GM15510 (cell line): ENCODE results near the gene SYNGR2.
A peak's percentile ranks its signal among the peaks of the same experiment; 100 is the strongest.

ENCODE experiments used
- POLR2A ChIP-seq: IDR thresholded peaks from 3 replicates; pipeline ENCODE4 v1.6.1; 2011; ENCODE audit warnings: borderline replicate concordance; ENCODE audit not compliant: insufficient read length; ENCODE audit errors: extremely low read depth

Gene SYNGR2

DNA sequence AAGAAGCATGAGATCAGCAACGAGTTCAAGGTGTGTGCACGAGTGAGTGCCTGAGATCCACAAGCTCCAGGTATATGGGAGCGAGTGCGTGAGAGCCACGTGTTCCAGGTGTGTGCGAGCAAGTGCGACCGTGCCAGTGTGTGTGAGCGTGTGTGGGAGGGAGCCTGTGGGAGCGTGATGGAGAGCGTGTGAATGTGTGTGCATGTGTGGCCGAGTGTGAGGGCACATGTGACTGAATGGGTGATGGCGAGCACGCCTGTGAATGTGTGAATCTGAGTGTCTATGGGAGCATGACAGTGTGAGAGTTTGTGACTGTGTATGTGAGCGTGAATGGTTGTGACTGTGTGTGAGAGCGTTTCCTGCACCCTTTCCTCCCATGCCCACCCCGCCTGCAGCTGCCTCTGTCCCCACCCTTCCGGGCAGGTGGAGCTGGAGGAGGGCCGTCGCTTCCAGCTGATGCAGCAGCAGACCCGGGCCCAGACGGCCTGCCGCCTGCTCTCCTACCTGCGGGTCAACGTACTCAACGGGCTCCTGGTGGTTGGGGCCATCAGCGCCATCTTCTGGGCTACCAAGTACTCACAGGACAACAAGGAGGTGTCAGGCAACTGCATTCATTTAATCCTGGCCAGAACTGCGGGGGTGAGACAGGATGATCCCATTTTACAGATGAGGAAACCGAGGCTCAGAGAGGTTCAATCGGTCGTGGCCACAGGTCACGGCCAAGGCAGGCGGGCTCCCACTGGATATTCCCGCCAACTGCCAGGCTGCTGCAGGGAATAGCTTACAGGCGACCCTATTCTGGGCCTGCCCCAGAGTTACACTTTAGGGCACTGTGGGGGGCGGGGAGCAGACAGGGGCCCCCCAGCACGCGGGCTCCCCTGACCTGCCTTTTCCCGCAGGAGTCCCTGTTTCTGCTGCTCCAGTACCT lies 34.1 kb upstream of the SYNGR2 start:
- TF ChIP-seq POLR2A = no peak

DNA sequence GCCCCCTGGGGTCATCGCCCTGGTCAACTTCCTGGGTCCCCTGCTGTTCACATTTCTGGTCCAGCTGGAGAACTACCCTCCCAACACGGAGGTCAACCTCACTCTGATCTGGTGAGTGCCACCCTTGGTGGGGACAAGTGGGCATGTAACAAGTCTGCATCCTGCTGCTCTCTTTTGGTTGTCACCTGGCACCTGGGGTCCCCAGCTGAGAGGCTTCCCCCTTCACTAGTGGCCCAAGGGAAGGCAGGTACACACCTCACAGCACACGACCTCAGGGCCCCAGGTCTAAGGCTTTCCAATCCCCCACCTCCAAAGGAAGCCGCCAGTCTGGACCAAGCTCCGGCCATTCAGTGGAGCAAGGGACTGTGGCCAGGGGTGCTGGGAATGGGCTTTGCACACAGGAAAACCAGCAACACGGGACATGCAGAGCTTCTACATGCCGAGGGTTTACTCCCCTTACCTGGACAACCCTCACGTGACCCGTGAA lies 33.4 kb upstream of the SYNGR2 start:
- no peak for TF ChIP-seq POLR2A

DNA sequence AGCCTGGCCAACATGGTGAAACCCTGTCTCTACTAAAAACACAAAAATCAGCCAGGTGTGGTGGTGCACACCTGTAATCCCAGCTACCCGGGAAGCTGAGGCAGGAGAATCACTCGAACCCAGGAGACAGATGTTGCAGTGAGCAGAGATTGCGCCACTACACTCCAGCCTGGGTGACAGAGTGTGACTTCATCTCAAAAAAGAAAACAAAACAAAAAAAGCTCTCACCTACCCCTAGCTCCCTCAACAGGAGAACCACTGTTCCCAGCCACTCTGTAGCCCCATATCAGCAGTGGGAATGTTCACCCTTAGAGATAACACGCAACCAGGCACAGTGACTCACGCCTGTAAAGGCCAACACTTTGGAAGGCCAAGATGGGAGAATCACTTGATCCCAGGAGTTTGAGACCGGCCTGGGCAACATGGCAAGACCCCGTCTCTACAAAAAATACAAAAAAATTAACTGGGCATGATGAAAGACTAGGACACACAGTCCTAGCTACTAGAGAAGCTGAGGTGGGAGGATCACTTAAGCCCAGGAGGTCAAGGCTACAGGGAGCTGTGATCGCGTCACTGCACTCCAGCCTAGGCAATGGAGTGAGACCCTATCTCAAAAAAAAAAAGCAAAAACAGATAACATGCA lies 32.4 kb upstream of the SYNGR2 start:
- TF ChIP-seq POLR2A = no peak

DNA sequence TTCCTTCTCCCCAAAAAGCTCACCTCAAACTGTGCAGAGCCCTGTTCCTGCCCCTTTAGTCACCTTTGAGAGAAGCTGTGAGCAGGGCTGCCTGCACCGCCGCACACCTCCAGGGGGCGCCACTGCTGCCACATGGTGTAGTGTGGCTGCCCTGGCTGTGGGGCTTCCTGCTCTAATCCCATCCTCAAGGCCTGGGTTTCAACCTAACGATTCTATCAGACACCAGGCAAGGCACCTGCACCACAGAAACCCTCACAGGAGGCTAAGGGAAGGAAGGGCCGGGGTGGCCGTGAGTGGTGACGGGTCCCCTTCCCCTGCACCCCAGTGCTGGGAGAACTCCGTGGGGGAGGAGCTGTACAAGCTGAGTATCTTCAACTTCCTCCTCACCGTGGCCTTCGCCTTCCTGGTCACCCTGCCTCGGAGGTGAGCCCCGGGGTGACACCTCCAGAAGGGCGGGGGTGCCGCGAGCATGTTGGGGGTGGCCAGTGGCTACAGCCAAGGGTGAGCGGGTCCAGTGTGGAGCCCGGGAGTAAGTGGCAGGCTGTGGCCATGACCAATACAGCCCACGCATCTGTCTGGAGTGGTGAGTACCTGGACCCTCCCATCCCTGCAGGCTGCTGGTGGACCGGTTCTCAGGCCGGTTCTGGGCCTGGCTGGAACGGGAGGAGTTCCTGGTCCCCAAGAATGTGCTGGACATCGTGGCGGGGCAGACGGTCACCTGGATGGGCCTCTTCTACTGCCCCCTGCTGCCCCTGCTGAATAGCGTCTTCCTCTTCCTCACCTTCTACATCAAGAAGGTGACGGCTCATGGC lies 30.8 kb upstream of the SYNGR2 start:
- TF ChIP-seq POLR2A = peak; percentile 37

DNA sequence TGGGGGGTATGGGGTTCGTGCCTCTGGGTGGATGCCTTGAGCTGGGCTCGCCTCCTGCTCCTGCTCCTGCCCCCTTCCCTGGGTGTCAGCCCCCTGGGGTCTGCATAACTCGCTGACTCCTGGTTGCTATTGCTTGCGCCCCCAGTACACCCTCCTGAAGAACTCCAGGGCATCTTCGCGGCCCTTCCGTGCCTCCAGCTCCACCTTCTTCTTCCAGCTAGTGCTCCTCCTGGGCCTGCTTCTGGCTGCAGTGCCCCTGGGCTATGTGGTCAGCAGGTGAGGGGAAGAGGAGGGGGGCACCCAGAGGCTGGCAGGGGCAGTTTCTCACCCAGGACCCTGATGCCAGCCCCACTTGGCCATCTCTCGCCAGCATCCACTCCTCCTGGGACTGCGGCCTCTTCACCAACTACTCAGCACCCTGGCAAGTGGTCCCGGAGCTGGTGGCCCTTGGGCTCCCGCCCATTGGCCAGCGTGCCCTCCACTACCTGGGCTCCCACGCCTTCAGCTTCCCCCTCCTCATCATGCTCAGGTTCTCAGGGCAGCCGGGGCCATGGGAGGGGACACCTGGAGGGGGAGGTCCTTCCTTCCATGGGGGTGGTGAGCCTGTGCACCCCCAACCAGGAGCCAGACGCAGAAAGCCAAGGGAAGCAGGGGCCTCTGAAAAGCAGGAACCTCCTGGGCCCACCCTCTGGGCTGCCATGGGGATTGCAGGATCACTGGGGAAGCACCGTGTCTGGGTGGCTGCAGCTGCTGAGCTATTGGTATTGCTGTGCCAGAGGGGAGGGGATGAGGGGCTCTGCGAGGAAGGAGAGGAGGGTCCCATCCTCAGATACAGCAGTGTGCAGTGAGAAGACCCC lies 29.9 kb upstream of the SYNGR2 start:
- TF ChIP-seq POLR2A = no peak

DNA sequence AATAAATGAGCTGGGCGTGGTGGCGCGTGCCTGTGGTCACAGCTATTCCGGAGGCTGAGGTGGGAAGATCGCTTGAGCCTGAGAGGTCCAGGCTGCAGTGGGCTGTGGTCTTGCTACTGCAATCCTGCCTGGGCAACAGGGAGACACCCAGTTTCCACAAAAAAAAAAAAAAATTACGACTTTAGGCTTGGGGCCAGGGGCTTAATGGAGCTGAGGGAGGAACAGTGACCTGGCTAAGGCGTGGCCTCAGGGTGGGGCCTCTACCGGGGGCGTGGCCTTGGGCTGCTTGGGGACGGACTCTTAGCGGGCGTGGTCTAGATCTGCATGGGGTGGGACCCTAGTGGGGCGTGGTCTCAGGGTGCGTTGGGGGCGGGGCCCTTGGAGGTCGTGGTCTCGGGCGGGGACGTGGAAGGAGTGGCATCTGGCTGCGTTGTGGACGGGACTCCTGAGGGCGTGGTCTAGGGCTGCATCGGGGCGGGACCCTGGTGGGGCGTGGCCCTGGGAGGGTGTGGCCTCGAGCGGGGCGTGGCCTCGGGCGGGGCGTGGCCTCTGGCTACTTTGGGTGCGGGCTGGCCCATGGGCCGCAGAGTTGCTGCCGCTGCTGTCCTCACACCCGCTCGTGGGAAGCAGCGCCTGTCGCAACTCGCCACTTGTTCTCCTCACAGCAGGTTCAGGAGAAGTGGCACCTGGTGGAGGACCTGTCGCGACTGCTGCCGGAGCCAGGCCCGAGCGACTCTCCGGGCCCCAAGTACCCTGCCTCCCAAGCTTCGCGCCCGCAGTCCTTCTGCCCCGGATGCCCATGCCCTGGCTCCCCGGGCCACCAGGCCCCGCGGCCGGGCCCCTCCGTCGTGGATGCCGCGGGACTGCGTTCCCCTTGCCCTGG lies 28.0 kb upstream of the SYNGR2 start:
- TF ChIP-seq POLR2A = peak; percentile 75

DNA sequence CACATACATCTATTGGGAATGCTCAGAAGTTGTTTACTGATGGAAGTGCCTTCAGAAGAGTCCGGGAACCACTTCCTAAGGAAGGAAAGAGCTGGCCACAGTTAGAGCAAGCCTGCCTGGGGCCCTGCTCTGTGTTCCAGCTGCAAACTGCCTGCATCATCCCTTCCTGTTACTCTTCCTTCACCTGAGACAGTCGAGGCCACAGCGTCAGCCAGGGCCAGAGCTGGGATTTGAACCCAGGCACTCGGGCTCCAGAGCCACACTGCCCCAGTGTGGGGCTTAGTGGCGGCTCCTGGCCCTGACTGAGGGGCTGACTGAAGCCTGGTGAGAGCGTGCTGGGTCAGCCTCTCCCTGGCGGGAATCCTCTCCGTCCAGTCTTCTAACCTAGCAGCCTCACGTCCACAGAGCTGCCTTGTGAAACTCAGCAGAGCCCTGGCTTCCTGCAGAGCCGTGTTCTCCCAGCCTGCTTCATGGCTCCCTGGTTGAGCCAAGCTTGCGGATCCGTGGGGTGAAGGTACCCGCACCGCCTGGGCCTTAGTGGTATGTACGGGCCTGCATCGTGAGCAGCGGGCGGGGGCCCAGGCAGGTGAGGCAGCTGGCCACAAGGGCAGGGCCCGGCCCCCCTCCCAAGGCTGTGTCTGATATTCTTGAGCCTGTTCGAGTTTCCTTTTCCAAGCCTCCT lies 26.8 kb upstream of the SYNGR2 start:
- TF ChIP-seq POLR2A = no peak

DNA sequence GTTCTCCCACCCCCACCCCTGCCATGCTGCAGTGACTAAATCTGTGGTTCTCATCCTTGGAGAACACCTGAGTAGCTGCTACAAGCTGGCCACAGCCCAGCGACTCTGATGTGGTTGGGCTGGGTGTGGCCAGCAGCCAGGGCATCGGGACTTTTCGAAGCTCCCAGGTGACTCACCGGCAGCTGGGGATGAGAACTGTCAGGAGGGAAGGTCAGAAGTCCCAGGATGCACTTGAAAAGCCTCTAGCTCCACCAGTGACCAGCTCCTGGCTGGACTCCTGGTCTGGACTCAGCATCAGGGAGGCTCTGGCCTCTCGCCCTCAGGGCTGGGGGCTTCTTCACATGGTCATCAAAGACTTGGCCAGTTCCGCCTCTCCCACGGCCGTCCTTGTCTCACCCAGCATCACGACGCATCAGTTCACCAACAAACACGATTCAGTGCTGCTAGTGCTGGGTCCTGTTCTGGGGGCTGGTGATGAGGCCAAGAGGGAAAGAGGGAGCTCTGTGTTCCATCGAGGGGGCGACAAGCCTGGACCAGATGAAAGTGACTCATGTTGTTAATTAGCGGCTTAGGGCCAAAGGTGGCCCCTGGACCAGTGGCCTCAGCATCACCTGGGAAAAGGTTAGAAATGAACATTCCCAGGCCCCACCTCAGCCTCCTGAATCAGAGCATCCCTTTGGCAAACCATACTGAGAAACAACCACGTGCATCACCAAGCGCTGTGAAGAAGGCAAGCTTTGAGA lies 26.1 kb upstream of the SYNGR2 start:
- no peak for TF ChIP-seq POLR2A

DNA sequence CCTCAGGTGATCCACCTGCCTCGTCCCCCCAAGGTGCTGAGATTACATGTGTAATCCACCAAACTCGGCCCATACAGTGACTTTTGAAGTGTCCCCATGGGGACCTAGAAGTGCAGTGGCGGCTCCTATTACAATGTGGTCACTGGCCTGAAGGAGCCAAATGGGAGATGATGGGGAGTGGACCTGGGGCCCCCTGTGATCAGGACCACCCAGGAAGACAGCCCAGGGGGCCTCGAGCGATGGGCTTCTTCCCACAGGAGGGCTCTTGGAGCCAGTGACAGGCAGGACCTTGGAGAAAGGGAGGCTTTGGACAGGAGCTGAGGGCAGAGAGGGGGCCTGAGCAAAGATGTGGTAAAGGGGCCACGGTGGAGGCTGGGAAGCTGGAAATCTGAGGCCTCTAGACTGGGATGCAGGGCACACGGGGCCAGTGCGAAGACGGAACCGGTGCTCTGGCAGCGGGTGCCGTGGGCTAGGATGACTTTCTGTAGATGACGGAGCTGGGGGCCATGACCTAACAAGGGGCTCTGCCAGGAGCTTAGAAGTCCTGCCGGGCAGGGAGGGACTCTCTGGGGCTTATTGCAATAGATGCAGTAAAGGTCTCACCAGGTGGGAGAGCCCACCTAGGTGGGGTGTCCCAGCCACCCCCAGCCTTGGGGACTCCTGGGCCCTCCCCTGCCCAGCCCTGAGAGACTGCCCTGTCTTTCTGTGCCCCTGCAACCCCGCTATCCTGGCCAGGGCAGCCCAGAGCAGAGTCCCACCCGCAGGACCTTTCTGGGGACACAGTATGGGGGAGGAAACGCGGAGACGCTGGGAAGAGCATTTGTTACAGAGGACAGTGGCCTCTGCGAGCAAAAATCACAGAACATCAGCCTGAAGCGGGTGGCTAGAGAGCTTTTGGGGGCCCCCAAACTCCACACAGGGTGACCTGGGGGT lies 24.9 kb upstream of the SYNGR2 start:
- peak; percentile 11 for TF ChIP-seq POLR2A

DNA sequence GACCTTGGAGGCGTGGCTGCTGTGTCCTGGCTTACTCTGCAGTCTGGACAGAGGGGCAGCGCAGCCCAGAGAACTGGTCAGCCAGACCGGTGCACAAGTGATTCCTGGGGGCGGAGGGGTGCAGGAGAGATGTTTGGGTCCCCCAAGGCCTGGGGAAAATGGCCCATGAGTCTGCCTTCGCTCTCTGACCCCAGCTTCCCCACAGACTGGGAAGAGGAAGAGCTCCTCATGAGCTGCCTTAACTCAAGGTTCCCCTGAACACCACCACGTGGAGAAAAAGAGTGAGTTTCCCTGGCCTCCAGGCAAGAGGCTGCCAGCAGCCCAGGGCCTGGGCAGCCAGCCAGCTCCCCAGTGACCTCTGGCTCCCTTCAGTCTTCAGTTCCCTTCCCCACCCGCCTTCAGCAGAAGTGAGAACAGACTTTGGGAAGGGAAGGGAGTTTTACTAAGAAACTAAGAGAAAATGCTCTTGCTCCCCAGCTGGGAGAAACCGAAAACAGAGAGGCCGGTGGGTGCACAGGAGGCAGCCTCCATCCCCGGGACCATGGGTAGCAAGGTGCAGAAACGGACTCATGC lies 24.1 kb upstream of the SYNGR2 start:
- peak; percentile 10 for TF ChIP-seq POLR2A
